IMR-90 (cell line): Measurements from ENCODE around the gene TGOLN2. TPM values are rescaled to one million over a fixed set of nuclear protein-coding genes. Genes with fewer than 3 reads are reported as not detected.
A peak's percentile ranks its signal among the peaks of the same experiment; 100 is the strongest.

ENCODE experiments used
- ATAC-seq: fragments of 200-7000 bp; cut with Tn5 transposase; 2 replicates; pipeline ENCODE4 v1.9.1; 2020; ENCODE audit warnings: low read depth, mild to moderate bottlenecking, moderate library complexity
- BruUV-seq: library from RNA; stranded (reverse); fragments of 400-500 nt; replicated peaks from 2 replicates; lab custom pipeline; 2021; lab: Mats Ljungman, UMichigan
- CTCF ChIA-PET: fragments of 300-600 bp; formaldehyde crosslinking; extraction: SDS; loops from one replicate; lab custom pipeline; 2021; ENCODE audit warnings: antibody characterized with exemption; lab: Yijun Ruan, JAX
- POLR2A ChIA-PET: fragments of 300-600 bp; sonication (Branson Sonifier 250); formaldehyde crosslinking; loops from one replicate; lab custom pipeline; 2022; ENCODE audit warnings: antibody characterized with exemption; ENCODE audit not compliant: unreplicated experiment; lab: Charles Lee
- DNase-seq: peaks from one replicate; pipeline ENCODE4 v3.0.0; 2013
- H2AFZ ChIP-seq: replicated peaks from 2 replicates; pipeline ENCODE3; 2013; ENCODE audit warnings: low read length, mild to moderate bottlenecking; ENCODE audit not compliant: poor library complexity
- H2AK5ac ChIP-seq: 2 replicates; pipeline ENCODE4 v1.6.1; 2013; ENCODE audit warnings: low read depth, low read length, inconsistent platforms
- H2AK9ac ChIP-seq: replicated peaks from 2 replicates; pipeline ENCODE3; 2013; ENCODE audit warnings: mild to moderate bottlenecking, low read depth, low read length, moderate library complexity; ENCODE audit not compliant: poor library complexity
- H2BK120ac ChIP-seq: 2 replicates; pipeline ENCODE4 v1.6.1; 2013; ENCODE audit warnings: low read depth, low read length, inconsistent platforms
- H2BK15ac ChIP-seq: 3 replicates; pipeline ENCODE4 v1.6.1; 2013; ENCODE audit warnings: low read depth, low read length, inconsistent platforms
- H2BK20ac ChIP-seq: 2 replicates; pipeline ENCODE4 v1.6.1; 2013; ENCODE audit warnings: low read depth, mild to moderate bottlenecking, inconsistent platforms, low read length, moderate library complexity
- H2BK5ac ChIP-seq: 2 replicates; pipeline ENCODE4 v1.6.1; 2013; ENCODE audit warnings: mild to moderate bottlenecking, low read depth, low read length, inconsistent platforms; ENCODE audit not compliant: poor library complexity, severe bottlenecking
- H3K14ac ChIP-seq: replicated peaks from 2 replicates; pipeline ENCODE4 v1.6.1; 2013; ENCODE audit warnings: low read depth, low read length, inconsistent platforms
- H3K18ac ChIP-seq: 2 replicates; pipeline ENCODE4 v1.6.1; 2013; ENCODE audit warnings: low read depth, low read length, control low read depth
- H3K23ac ChIP-seq: 2 replicates; pipeline ENCODE4 v1.6.1; 2013; ENCODE audit warnings: low read depth, low read length, inconsistent platforms
- H3K27ac ChIP-seq: 2 replicates; pipeline ENCODE4 v1.5.1; 2013; ENCODE audit warnings: mild to moderate bottlenecking, control low read depth, low read length; ENCODE audit not compliant: insufficient read depth
- H3K27me3 ChIP-seq: 2 replicates; pipeline ENCODE4 v1.6.1; 2013; ENCODE audit warnings: low read length; ENCODE audit not compliant: control insufficient read depth, insufficient read depth
- H3K36me3 ChIP-seq: 2 replicates; pipeline ENCODE4 v1.6.1; 2013; ENCODE audit warnings: low read length, mixed read lengths; ENCODE audit not compliant: control insufficient read depth, insufficient read depth
- H3K4ac ChIP-seq: 2 replicates; pipeline ENCODE4 v1.6.1; 2013; ENCODE audit warnings: low read depth, low read length, inconsistent platforms
- H3K4me1 ChIP-seq: 2 replicates; pipeline ENCODE4 v1.6.1; 2013; ENCODE audit warnings: low read length, mixed read lengths; ENCODE audit not compliant: control insufficient read depth, insufficient read depth
- H3K4me2 ChIP-seq: 2 replicates; pipeline ENCODE4 v1.6.1; 2013; ENCODE audit warnings: low read depth, mild to moderate bottlenecking, control low read depth, low read length, moderate library complexity
- H3K4me3 ChIP-seq: 2 replicates; pipeline ENCODE4 v1.5.1; 2013; ENCODE audit warnings: low read depth, mild to moderate bottlenecking, control low read depth, low read length, moderate library complexity; ENCODE audit not compliant: insufficient read depth
- H3K56ac ChIP-seq: 2 replicates; pipeline ENCODE4 v1.6.1; 2013; ENCODE audit warnings: low read length, inconsistent platforms; ENCODE audit not compliant: insufficient read depth; ENCODE audit errors: extremely low read depth
- H3K79me1 ChIP-seq, 2 experiments: 2 replicates each; pipeline ENCODE4 v1.6.1; 2013; ENCODE audit warnings: low read length in 2 of 2, inconsistent platforms in 1 of 2, low read depth in 1 of 2
- H3K9ac ChIP-seq: 2 replicates; pipeline ENCODE4 v1.6.1; 2013; ENCODE audit warnings: low read depth, low read length, control low read depth
- H3K9me1 ChIP-seq: 2 replicates; pipeline ENCODE4 v1.6.1; 2013; ENCODE audit warnings: low read length, inconsistent platforms; ENCODE audit not compliant: insufficient read depth
- H3K9me3 ChIP-seq: 2 replicates; pipeline ENCODE4 v1.6.1; 2013; ENCODE audit warnings: low read length; ENCODE audit not compliant: control insufficient read depth, insufficient read depth
- H4K20me1 ChIP-seq: 2 replicates; pipeline ENCODE4 v1.6.1; 2013; ENCODE audit warnings: low read length, inconsistent platforms; ENCODE audit not compliant: insufficient read depth
- H4K5ac ChIP-seq: 2 replicates; pipeline ENCODE4 v1.6.1; 2013; ENCODE audit warnings: mild to moderate bottlenecking, low read depth, low read length, control low read depth
- H4K8ac ChIP-seq, 2 experiments: 2 replicates each; pipeline ENCODE4 v1.6.1; 2013; ENCODE audit warnings: low read depth in 2 of 2, low read length in 2 of 2, control low read depth in 1 of 2, inconsistent platforms in 1 of 2
- H4K91ac ChIP-seq: 2 replicates; pipeline ENCODE4 v1.6.1; 2013; ENCODE audit warnings: low read depth, low read length, inconsistent platforms; ENCODE audit not compliant: insufficient read depth
- ELK1 ChIP-seq: fragments of 150-350 bp; IDR thresholded peaks from 2 replicates; pipeline ENCODE4 v1.6.1; 2016; ENCODE audit warnings: low read depth, mild to moderate bottlenecking, low read length, moderate library complexity, borderline replicate concordance
- MXI1 ChIP-seq: IDR thresholded peaks from 2 replicates; pipeline ENCODE4 v1.6.1; 2012; ENCODE audit warnings: low read depth, mild to moderate bottlenecking, low read length, moderate library complexity, borderline replicate concordance
- NFE2L2 ChIP-seq: fragments of 150-350 bp; IDR thresholded peaks from 2 replicates; pipeline ENCODE4 v1.6.1; 2016; ENCODE audit warnings: low read depth, mild to moderate bottlenecking, low read length
- RFX5 ChIP-seq: IDR thresholded peaks from 2 replicates; pipeline ENCODE4 v1.8.0; 2012; ENCODE audit warnings: low read depth, mild to moderate bottlenecking, low read length, moderate library complexity
- SMC3 ChIP-seq: fragments of 150-350 bp; IDR thresholded peaks from 2 replicates; pipeline ENCODE4 v1.6.1; 2016; ENCODE audit warnings: low read depth, mild to moderate bottlenecking, antibody characterized with exemption, low read length, moderate library complexity
- WGBS, 2 experiments: methylation state at CpG; one replicate each; pipeline versions ENCODE4 v1.1.5 to v1.1.7; 2013; ENCODE audit warnings: missing lambda C conversion rate in 2 of 2; ENCODE audit not compliant: insufficient read length in 1 of 2; ENCODE audit errors: extremely low coverage in 2 of 2; 5-methylcytosine and 5-hydroxymethylcytosine counted together
- dilution Hi-C: fragments of 300-500 bp; cut with HindIII; formaldehyde crosslinking; loops from one replicate; pipeline ENCODE4 v1.14.3; 2018; ENCODE audit warnings: low sequenced_read_pairs; ENCODE audit not compliant: unreplicated experiment
- in situ Hi-C: fragments of 300-500 bp; cut with MboI; formaldehyde crosslinking; loops from 3 replicates; pipeline ENCODE4 v1.14.3; 2019; ENCODE audit warnings: low sequenced_read_pairs, inconsistent platforms, mixed read lengths
- intact Hi-C: fragments of 100-400 bp; cut with micrococcal nuclease; formaldehyde crosslinking; loops from 2 replicates; pipeline ENCODE4 v1.10.0; 2022
- polyA plus RNA-seq, 3 experiments: library from polyadenylated mRNA; depleted of rRNA; stranded (reverse); fragments of >200 nt; gene quantifications; 2 replicates each; pipeline ENCODE4 v1.2.3, GENCODE V29; 2012; ENCODE audit warnings: low replicate concordance in 1 of 3
- total RNA-seq: library from RNA; depleted of rRNA; stranded (reverse); fragments of >200 nt; gene quantifications from 2 replicates; pipeline ENCODE4 v1.2.3, GENCODE V29; 2012

Gene TGOLN2
- total and polyA plus RNA-seq, 2 of the 4 experiments (the other 2 are of a cell fraction): 57.7 to 92.3 TPM

DNA sequence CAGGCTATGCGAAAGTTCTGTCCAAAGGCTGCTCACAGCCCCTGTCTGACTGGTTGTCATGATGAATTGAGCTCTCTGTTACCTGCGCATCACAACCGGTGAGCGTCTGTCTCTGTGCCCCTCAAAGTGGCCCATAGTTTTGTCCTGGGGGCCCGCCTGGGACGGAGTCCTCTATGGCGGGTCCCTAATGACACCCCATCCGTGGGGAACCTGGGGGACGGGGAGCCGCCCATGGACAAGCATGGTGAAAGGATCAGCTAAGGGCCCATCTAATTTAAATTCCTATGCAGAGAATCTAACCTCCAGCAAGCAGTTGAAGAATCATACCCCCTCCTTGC, 27.3 kb upstream of the TGOLN2 start:
- H2AFZ ChIP-seq: peak overlapping the region; percentile 98
- intact Hi-C loops (loop anchor here (2.0 kb wide), 1 partner anchor 58 kb away; no protein-coding TSS in a partner anchor), in situ Hi-C loops (no loop called here), dilution Hi-C loops (no loop called here)
- no TSS peak for BruUV-seq
- H4K8ac ChIP-seq: peak overlapping the region; percentile 88 to 99
- no peak for TF ChIP-seq SMC3
- no peak for TF ChIP-seq MXI1
- TF ChIP-seq ELK1: no peak
- TF ChIP-seq NFE2L2: no peak
- no peak for TF ChIP-seq RFX5
- peak overlapping the region; percentile 77; the same call in 1 of the 2 replicates for H3K18ac ChIP-seq
- ChIA-PET CTCF (interaction anchor here (0.9 kb wide), 1 partner anchor 10 kb away, joined by 3 read pairs; no protein-coding TSS in a partner anchor), POLR2A (interaction anchor here (0.6 to 1.2 kb wide), 3 partner anchors 22 to 245 kb away, joined by 3 to 6 read pairs (median 4); partner anchors contain the start of gene TGOLN2)
- no peaks in the 10 kb centered on the region for H3K27me3 ChIP-seq
- H2BK120ac ChIP-seq: 0 out of 2 replicates have a peak overlapping the region, but pooled peaks have one; percentile 62
- H2AK9ac ChIP-seq: peak overlapping the region; percentile 94
- peaks cover 26% of the 10 kb centered on the region for H3K36me3 ChIP-seq
- no peaks in the 10 kb centered on the region for H3K9me3 ChIP-seq
- H4K5ac ChIP-seq: peak overlapping the region; percentile 84
- H2BK20ac ChIP-seq: no peak overlapping the region
- H3K4me1 ChIP-seq: peaks cover 6% of the 10 kb centered on the region
- peak overlapping the region; percentile 89 for H2BK5ac ChIP-seq
- peak overlapping the region; percentile 90 for H3K56ac ChIP-seq
- H3K79me1 ChIP-seq: peaks cover 35 to 54% of the 10 kb centered on the region in 2 experiments
- peak overlapping the region; percentile 98 for H3K14ac ChIP-seq
- 23% methylated on average over 3 of the region's 10 CpGs; no CpG with 5 or more reads in 1 of the 2 experiments for WGBS, 2 experiments
- H4K91ac ChIP-seq: peak overlapping the region; percentile 84
- no peaks in the 10 kb centered on the region for H4K20me1 ChIP-seq
- no peak for DNase-seq
- H3K27ac ChIP-seq: peak overlapping the region; percentile 87
- H3K9ac ChIP-seq: peak overlapping the region; percentile 96
- peak overlapping the region; percentile 87 for H3K4me2 ChIP-seq
- ATAC-seq: no peak
- H3K4ac ChIP-seq: peak overlapping the region; percentile 97
- H3K23ac ChIP-seq: peak overlapping the region; percentile 97
- 0 out of 3 replicates have a peak overlapping the region, but pooled peaks have one; percentile 31 for H2BK15ac ChIP-seq
- H3K9me1 ChIP-seq: peaks cover 16% of the 10 kb centered on the region
- peak overlapping the region; percentile 90 for H2AK5ac ChIP-seq
- H3K4me3 ChIP-seq: peak overlapping the region; percentile 64
